Upper lobe of left lung (tissue), 6 donors: ENCODE results near the gene GPX5. TPM values are rescaled to one million over a fixed set of nuclear protein-coding genes. Genes with fewer than 3 reads are reported as not detected.

Experiments
- ATAC-seq, 2 donors: fragments of 200-7000 bp; cut with Tn5 transposase; one replicate each; pipeline ENCODE4 v1.9.1; 2022; ENCODE audit warnings: mild to moderate bottlenecking in 2 of 2, moderate library complexity in 2 of 2; ENCODE audit not compliant: low FRiP score in 2 of 2
- DNase-seq, 2 donors: peaks; one replicate each; pipeline ENCODE4 v3.0.0-alpha.2; 2019 to 2020
- H3K27ac ChIP-seq, 4 donors: fragments of 200-600 bp; sonication (generic); one replicate each; pipeline ENCODE4 v1.5.1; 2016 to 2019
- H3K27me3 ChIP-seq, 4 donors: fragments of 200-600 bp; sonication (generic); one replicate each; pipeline ENCODE4 v1.5.1; 2017 to 2019
- H3K36me3 ChIP-seq, 4 donors: fragments of 200-600 bp; sonication (generic); one replicate each; pipeline ENCODE4 v1.5.1; 2016 to 2019
- H3K4me1 ChIP-seq, 4 donors: fragments of 200-600 bp; sonication (generic); one replicate each; pipeline ENCODE4 v1.5.1; 2018 to 2019
- H3K4me3 ChIP-seq, 4 donors: fragments of 200-600 bp; sonication (generic); one replicate each; pipeline ENCODE4 v1.5.1; 2017 to 2019; ENCODE audit warnings: mild to moderate bottlenecking in 2 of 4, moderate library complexity in 1 of 4
- H3K9me3 ChIP-seq, 4 donors: fragments of 200-600 bp; sonication (generic); one replicate each; pipeline ENCODE4 v1.5.1; 2018 to 2019
- EP300 ChIP-seq, 4 donors: sonication (generic); formaldehyde crosslinking; IDR thresholded peaks; one replicate each; pipeline ENCODE4 v1.5.1; 2017; ENCODE audit warnings: antibody characterized with exemption in 4 of 4, control low read depth in 2 of 4
- POLR2A ChIP-seq, 4 donors: fragments of 450-650 bp; IDR thresholded peaks; one replicate each; pipeline ENCODE4 v1.5.1; 2016 to 2017; ENCODE audit warnings: antibody characterized with exemption in 4 of 4, mild to moderate bottlenecking in 2 of 4
- POLR2AphosphoS5 ChIP-seq, 2 donors: sonication (generic); formaldehyde crosslinking; IDR thresholded peaks; one replicate each; pipeline ENCODE4 v1.5.1; 2017; ENCODE audit warnings: antibody characterized with exemption in 2 of 2
- WGBS, 2 donors: methylation state at CpG; one replicate each; pipeline ENCODE4 v1.1.5; 2017 to 2018; 5-methylcytosine and 5-hydroxymethylcytosine counted together
- total RNA-seq, 6 donors: library from RNA; depleted of rRNA in 4 of 6; stranded (reverse); fragments of >200 nt in 4 of 6; gene quantifications; one replicate each; pipeline versions ENCODE4 v1.1.0 to v1.2.1, GENCODE V29; 2016 to 2021
- TF ChIP-seq, protein P1 (sequence below), 6 experiments: fragments of 450-650 bp in 4 of 6; fragments of 200-600 bp in 2 of 6; sonication (generic) in 2 of 6; IDR thresholded peaks; one replicate each; pipeline ENCODE4 v1.5.1; 2016 to 2019; ENCODE audit warnings: antibody characterized with exemption in 6 of 6
- donor health status: DM: no; HTN: no; CAD: no; lungs with moderate emphysema.
- donor health status: DM: no; HTN: yes; CAD: no; lungs with severe emphysema.

The GPX5 gene
- total RNA-seq, 6 donors from 2014 or later, result not detected

DNA sequence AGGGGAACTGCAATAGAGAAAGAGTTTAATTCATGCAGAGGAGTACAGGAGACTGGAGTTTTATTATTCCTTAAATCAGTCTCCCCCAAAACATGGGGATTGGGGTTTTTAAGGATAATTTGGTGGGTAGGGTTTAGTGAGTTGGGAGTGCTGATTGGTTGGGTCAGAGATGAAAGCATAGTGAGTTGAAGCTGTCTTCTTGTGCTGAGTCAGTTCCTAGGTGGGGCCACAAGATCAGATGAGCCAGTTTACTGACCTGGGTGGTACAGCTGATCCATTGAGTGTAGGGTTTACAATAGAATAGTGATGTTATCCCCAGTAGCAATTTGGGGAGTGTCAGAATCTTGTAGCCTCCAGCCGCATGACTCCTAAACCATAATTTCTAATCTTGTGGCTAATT is 39.1 kb upstream of the GPX5 start:
- no peak for DNase-seq

DNA sequence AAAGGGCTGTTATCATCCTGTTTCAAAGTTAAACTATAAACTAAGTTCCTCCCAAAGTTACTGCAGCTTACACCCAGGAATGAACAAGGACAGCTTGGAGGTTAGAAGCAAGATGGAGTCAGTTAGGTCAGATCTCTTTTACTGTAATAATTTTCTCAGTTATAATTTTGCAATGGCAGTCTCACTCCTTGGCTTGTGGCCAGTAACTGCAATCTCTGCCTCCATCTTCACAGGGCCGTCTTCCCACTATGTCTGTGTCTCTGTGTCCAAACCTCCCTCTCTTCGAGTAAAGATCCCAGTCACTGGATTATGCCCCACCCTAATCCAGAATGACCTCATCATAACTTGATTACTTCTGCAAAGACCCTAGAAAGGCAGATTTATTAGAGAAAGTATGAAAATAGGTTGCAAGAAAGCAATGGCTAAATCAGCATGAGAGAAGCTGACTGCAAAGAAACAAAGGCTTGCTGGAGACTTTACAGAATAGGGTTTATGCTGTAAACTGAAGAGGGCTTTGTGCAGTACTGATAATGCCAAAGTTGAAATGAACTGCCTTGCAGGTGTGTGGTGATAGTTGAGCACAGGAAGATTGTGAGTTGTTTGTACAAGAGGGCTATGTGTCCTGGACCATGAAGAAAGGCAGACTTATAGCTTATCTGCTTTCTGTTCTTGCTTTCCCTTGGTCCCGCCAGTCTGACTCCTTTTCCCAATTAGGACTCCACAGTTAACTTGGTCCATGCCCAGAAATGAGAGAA is 38.5 kb upstream of the GPX5 start:
- Histone ChIP-seq H3K27me3 (no peaks in the 10 kb centered on the region), H3K27ac (no peak overlapping the region), H3K9me3 (no peaks in the 10 kb centered on the region), H3K36me3 (no peaks in the 10 kb centered on the region), H3K4me3 (no peak overlapping the region), H3K4me1 (peaks cover 0 to 3% (median 0%) of the 10 kb centered on the region in 4 donors)
- 73 to 78% methylated on average over 3 of the region's 3 CpGs for WGBS, 2 donors
- ATAC-seq (no peak), DNase-seq (no peak)
- TF ChIP-seq POLR2AphosphoS5 (IDR thresholded peaks at IDR 0.05) (no peak), POLR2A (IDR thresholded peaks at IDR 0.05) (no peak), EP300 (IDR thresholded peaks at IDR 0.05) (no peak)
- TF ChIP-seq, protein P1, sequence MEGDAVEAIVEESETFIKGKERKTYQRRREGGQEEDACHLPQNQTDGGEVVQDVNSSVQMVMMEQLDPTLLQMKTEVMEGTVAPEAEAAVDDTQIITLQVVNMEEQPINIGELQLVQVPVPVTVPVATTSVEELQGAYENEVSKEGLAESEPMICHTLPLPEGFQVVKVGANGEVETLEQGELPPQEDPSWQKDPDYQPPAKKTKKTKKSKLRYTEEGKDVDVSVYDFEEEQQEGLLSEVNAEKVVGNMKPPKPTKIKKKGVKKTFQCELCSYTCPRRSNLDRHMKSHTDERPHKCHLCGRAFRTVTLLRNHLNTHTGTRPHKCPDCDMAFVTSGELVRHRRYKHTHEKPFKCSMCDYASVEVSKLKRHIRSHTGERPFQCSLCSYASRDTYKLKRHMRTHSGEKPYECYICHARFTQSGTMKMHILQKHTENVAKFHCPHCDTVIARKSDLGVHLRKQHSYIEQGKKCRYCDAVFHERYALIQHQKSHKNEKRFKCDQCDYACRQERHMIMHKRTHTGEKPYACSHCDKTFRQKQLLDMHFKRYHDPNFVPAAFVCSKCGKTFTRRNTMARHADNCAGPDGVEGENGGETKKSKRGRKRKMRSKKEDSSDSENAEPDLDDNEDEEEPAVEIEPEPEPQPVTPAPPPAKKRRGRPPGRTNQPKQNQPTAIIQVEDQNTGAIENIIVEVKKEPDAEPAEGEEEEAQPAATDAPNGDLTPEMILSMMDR (IDR thresholded peaks at IDR 0.05), result no peak

More for the DNA sequence above, 39.1 kb upstream of the GPX5 start:
- 100% methylated on average over 1 of the region's 1 CpG for WGBS, 2 donors
- ATAC-seq, result no peak
- Histone ChIP-seq H3K9me3 (no peaks in the 10 kb centered on the region), H3K36me3 (no peaks in the 10 kb centered on the region), H3K4me1 (peaks cover 0 to 3% (median 0%) of the 10 kb centered on the region in 4 donors), H3K27ac (no peak overlapping the region), H3K4me3 (no peak overlapping the region), H3K27me3 (no peaks in the 10 kb centered on the region)
- TF ChIP-seq EP300 (IDR thresholded peaks at IDR 0.05) (no peak), POLR2AphosphoS5 (IDR thresholded peaks at IDR 0.05) (no peak), POLR2A (IDR thresholded peaks at IDR 0.05) (no peak)
- TF ChIP-seq, protein P1 (IDR thresholded peaks at IDR 0.05), result no peak

DNA sequence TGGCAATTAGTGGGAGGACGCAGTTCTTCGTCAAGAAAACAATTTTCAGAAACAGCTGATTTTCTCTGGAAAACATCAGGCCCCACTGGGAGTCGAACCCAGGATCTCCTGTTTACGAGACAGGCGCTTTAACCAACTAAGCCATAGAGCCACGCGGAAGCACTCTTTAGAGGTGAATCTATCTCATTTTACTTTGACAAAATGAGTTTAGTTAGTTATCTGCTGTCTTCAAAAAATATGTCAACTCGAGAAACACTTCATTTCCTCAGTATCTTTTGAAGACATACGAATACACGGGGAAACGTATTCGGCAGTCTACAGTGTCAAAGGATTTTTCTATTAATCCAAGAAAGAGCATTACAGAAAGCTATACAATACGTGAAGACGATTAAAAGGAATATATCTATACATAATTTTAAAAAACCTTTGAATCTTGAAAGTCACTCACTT is 36.7 kb upstream of the GPX5 start:
- no peaks in the 10 kb centered on the region for H3K27me3 ChIP-seq
- peak overlapping the region; percentile 21 to 81 (median 71) for H3K27ac ChIP-seq
- WGBS, 2 donors, result 16 to 19% methylated on average over 14 of the region's 14 CpGs
- TF ChIP-seq, protein P1 (IDR thresholded peaks at IDR 0.05), result no peak
- TF ChIP-seq POLR2A (IDR thresholded peaks at IDR 0.05) (no peak), EP300 (IDR thresholded peaks at IDR 0.05) (no peak), POLR2AphosphoS5 (IDR thresholded peaks at IDR 0.05) (no peak)
- DNase-seq (no peak), ATAC-seq (no peak)
- peak overlapping the region in 3 of 4 donors; percentile 34 to 47 (median 41) for H3K4me3 ChIP-seq
- no peaks in the 10 kb centered on the region for H3K9me3 ChIP-seq
- peaks cover 0 to 3% (median 0%) of the 10 kb centered on the region in 4 donors for H3K4me1 ChIP-seq
- no peaks in the 10 kb centered on the region for H3K36me3 ChIP-seq

DNA sequence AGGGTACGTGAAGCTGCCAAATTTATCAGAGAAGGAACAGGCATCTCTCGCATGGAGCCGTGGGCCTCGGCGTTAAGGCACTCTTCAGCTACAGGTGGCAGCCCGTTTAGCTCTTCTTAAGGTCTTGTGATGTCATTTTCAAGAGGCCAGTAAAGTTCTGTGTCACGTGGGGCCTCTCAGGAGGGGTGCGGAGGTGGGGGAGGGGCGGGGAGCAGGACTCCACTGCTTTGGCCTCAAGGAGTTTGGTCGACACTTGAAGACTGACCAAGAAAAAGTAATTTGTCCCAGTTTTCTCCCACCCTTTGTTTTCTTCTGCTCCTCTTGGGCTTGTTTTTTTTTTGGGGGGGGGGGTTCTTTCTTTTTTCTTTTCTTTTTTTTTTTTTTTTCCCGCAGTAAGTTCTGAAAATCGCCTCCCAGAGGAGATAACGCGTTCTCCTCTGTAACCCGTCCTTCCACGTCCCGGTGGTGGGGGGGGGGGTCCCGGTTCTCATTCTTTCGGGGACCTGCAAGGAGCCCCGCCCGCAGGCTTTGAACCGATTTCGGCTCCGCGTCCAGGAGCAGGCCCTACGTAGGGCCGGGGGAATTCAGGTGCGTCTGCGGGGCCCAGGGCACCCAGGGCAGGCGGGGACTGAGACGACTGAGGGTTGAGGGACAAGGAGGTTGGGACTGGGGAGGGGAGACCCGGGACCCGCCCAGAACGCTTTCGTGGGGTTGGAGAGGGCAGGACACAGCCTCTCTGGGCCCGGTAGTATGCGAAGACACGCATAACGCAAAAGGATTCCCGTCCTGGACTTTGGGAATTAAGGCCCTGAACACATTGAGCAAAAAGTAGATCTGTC is 36.1 kb upstream of the GPX5 start:
- ATAC-seq (peak; percentile 81 to 94), DNase-seq (peak; percentile 82 to 87)
- peak overlapping the region in 3 of 4 donors; percentile 34 to 47 (median 41) for H3K4me3 ChIP-seq
- no peaks in the 10 kb centered on the region for H3K27me3 ChIP-seq
- H3K9me3 ChIP-seq, result no peaks in the 10 kb centered on the region
- no peaks in the 10 kb centered on the region for H3K36me3 ChIP-seq
- peak in 1 of 2 donors; percentile 73 for TF ChIP-seq POLR2AphosphoS5 (IDR thresholded peaks at IDR 0.05)
- no peak for TF ChIP-seq EP300 (IDR thresholded peaks at IDR 0.05)
- TF ChIP-seq, protein P1 (IDR thresholded peaks at IDR 0.05), result no peak
- peak in 2 of 4 donors; percentile 66 to 72 for TF ChIP-seq POLR2A (IDR thresholded peaks at IDR 0.05)
- peak overlapping the region; percentile 65 to 81 (median 74) for H3K27ac ChIP-seq
- 3% methylated on average over 34 to 38 of the region's 40 CpGs for WGBS, 2 donors
- peaks cover 0 to 3% (median 0%) of the 10 kb centered on the region in 4 donors for H3K4me1 ChIP-seq
